Adrenal gland (tissue), 5 donors: ENCODE results near the gene TPRG1.

Experiments
- CTCF ChIP-seq, 6 experiments: fragments of 450-650 bp in 4 of 6; fragments of 200-600 bp in 2 of 6; sonication (generic) in 1 of 6; IDR thresholded peaks; 1 replicate in 5 of 6; 2 replicates in 1 of 6; pipeline versions ENCODE4 v1.5.1 to v1.8.0; 2016 to 2021; ENCODE audit warnings: antibody characterized with exemption in 6 of 6, mild to moderate bottlenecking in 2 of 6, moderate library complexity in 1 of 6
- POLR2A ChIP-seq, 2 donors: fragments of 450-650 bp; IDR thresholded peaks; one replicate each; pipeline ENCODE4 v1.6.1; 2017; ENCODE audit warnings: antibody characterized with exemption in 2 of 2, mild to moderate bottlenecking in 2 of 2, moderate library complexity in 1 of 2
- donor health status: DM: no; HTN: no; CAD: no.

- TF ChIP-seq CTCF (IDR thresholded peaks at IDR 0.05), result no peak
- TF ChIP-seq POLR2A (IDR thresholded peaks at IDR 0.05), result no peak
These were observed 165.9 kb downstream of the TPRG1 start for GRCh38 chr3:189337673-189338091.
